ENCODE measurements around the gene LAMA3. TPM values are rescaled to one million over a fixed set of nuclear protein-coding genes. Genes with fewer than 3 reads are reported as not detected.

LAMA3 gene
- total RNA-seq, 1 donor from 2014 or later = not detected

DNA sequence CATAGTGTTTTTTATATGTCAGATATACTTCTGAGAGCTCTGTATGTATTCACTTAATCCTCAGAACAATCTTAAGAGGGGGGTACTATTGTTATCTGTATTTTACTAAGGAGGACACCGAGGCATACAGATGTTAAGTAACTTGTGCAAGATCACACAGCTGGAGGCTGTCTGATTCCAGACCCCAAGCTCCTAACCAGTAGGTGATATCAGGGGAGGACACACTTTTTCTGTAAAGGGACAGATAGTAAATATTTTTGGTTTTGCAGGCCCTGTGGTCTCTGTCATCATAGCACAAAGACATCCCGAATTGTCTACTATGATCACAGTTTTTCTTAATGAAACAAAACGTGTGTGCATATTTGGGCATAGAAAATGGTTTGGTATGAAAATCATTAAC is 143.7 kb downstream of the LAMA3 start:
- no peak overlapping the region for H3K4me3 Mint-ChIP-seq
- intact Hi-C loops (cut with micrococcal nuclease) = no loop called here
- no peak overlapping the region for H3K27ac Mint-ChIP-seq
- peaks cover 2% of the 10 kb centered on the region for H3K36me3 Mint-ChIP-seq (ENCODE audit: low read depth)
- H3K27me3 Mint-ChIP-seq (ENCODE audit: insufficient read depth) = no peaks in the 10 kb centered on the region
- H3K9me3 Mint-ChIP-seq = no peaks in the 10 kb centered on the region
- peaks cover 15% of the 10 kb centered on the region for H3K4me1 Mint-ChIP-seq (ENCODE audit: low read depth)
- no peak for DNase-seq (ENCODE audit: low spot score)

- Mint-ChIP-seq H3K9me3 (no peaks in the 10 kb centered on the region), H3K36me3 (ENCODE audit: low read depth) (no peaks in the 10 kb centered on the region), H3K27ac (no peak overlapping the region), H3K27me3 (ENCODE audit: insufficient read depth) (no peaks in the 10 kb centered on the region), H3K4me1 (ENCODE audit: low read depth) (peaks cover 9% of the 10 kb centered on the region), H3K4me3 (no peak overlapping the region)
- intact Hi-C loops (cut with micrococcal nuclease) = no loop called here
- DNase-seq (ENCODE audit: low spot score) = no peak
These were observed 144.5 kb downstream of the LAMA3 start for GRCh38 chr18:23833714-23834113.

GRCh38 chr18:23835091-23835490 is 145.8 kb downstream of the LAMA3 start:
- Mint-ChIP-seq H3K27ac (no peak overlapping the region), H3K27me3 (ENCODE audit: insufficient read depth) (no peaks in the 10 kb centered on the region), H3K9me3 (no peaks in the 10 kb centered on the region), H3K36me3 (ENCODE audit: low read depth) (no peaks in the 10 kb centered on the region), H3K4me3 (no peak overlapping the region), H3K4me1 (ENCODE audit: low read depth) (peaks cover 7% of the 10 kb centered on the region)
- no peak for DNase-seq (ENCODE audit: low spot score)
- intact Hi-C loops (cut with micrococcal nuclease) = loop anchor here (5.0 kb wide), 1 partner anchor 52 kb away; no protein-coding TSS in a partner anchor

- Mint-ChIP-seq H3K9me3 (no peaks in the 10 kb centered on the region), H3K4me1 (ENCODE audit: low read depth) (peaks cover 7% of the 10 kb centered on the region), H3K27ac (no peak overlapping the region), H3K36me3 (ENCODE audit: low read depth) (no peaks in the 10 kb centered on the region), H3K27me3 (ENCODE audit: insufficient read depth) (no peaks in the 10 kb centered on the region), H3K4me3 (no peak overlapping the region)
- intact Hi-C loops (cut with micrococcal nuclease) = loop anchor here (5.0 kb wide), 1 partner anchor 52 kb away; no protein-coding TSS in a partner anchor
- DNase-seq (ENCODE audit: low spot score) = no peak
These were observed 146.3 kb downstream of the LAMA3 start for GRCh38 chr18:23835506-23835905.

GRCh38 chr18:23837591-23837990 is 148.3 kb downstream of the LAMA3 start:
- H3K4me3 Mint-ChIP-seq = no peak overlapping the region
- H3K27ac Mint-ChIP-seq = no peak overlapping the region
- peaks cover 2% of the 10 kb centered on the region for H3K27me3 Mint-ChIP-seq (ENCODE audit: insufficient read depth)
- no peaks in the 10 kb centered on the region for H3K36me3 Mint-ChIP-seq (ENCODE audit: low read depth)
- no peaks in the 10 kb centered on the region for H3K9me3 Mint-ChIP-seq
- DNase-seq (ENCODE audit: low spot score) = no peak
- peaks cover 7% of the 10 kb centered on the region for H3K4me1 Mint-ChIP-seq (ENCODE audit: low read depth)
- intact Hi-C loops (cut with micrococcal nuclease) = loop anchor here (5.0 kb wide), 1 partner anchor 50 kb away; no protein-coding TSS in a partner anchor

GRCh38 chr18:23838233-23838632 is 149.0 kb downstream of the LAMA3 start:
- no peak overlapping the region for H3K27ac Mint-ChIP-seq
- H3K27me3 Mint-ChIP-seq (ENCODE audit: insufficient read depth) = peaks cover 2% of the 10 kb centered on the region
- H3K4me3 Mint-ChIP-seq = no peak overlapping the region
- H3K9me3 Mint-ChIP-seq = no peaks in the 10 kb centered on the region
- DNase-seq (ENCODE audit: low spot score) = no peak
- H3K4me1 Mint-ChIP-seq (ENCODE audit: low read depth) = peaks cover 7% of the 10 kb centered on the region
- no peaks in the 10 kb centered on the region for H3K36me3 Mint-ChIP-seq (ENCODE audit: low read depth)
- intact Hi-C loops (cut with micrococcal nuclease) = loop anchor here (1.0 to 5.0 kb wide), 2 partner anchors 9 to 49 kb away; no protein-coding TSS in a partner anchor

DNA sequence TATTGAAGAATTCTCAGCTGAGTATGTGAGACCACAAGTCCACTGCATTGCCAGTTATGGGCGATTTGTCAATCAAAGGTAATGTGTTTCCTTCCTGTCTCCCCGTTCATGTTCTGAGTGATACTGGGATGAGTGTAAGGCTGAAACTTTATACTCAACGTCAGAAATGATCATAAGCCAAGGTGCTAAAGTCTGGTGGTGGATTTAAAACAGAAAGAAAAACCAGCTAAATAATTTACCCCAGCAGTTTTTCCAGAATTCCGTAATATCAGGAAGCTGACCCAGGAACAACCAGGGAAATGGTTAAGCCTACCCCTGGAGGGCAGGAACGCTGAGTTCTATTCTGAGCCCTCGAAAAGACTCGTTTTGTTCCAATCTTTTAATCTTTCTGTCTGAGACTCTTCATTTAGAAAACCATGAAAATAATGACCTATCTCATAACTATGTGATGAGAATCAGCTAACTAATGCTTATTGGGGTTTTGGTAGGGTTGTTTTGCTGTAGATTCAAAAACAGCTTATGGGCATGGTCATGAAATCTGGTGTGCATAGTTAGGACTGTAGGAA is 149.6 kb downstream of the LAMA3 start:
- no peak overlapping the region for H3K4me3 Mint-ChIP-seq
- no peaks in the 10 kb centered on the region for H3K36me3 Mint-ChIP-seq (ENCODE audit: low read depth)
- DNase-seq (ENCODE audit: low spot score) = no peak
- H3K27ac Mint-ChIP-seq = no peak overlapping the region
- H3K4me1 Mint-ChIP-seq (ENCODE audit: low read depth) = peaks cover 7% of the 10 kb centered on the region
- intact Hi-C loops (cut with micrococcal nuclease) = loop anchor here (1.0 to 5.0 kb wide), 2 partner anchors 10 to 48 kb away; no protein-coding TSS in a partner anchor
- H3K27me3 Mint-ChIP-seq (ENCODE audit: insufficient read depth) = peaks cover 2% of the 10 kb centered on the region
- H3K9me3 Mint-ChIP-seq = no peaks in the 10 kb centered on the region

DNA sequence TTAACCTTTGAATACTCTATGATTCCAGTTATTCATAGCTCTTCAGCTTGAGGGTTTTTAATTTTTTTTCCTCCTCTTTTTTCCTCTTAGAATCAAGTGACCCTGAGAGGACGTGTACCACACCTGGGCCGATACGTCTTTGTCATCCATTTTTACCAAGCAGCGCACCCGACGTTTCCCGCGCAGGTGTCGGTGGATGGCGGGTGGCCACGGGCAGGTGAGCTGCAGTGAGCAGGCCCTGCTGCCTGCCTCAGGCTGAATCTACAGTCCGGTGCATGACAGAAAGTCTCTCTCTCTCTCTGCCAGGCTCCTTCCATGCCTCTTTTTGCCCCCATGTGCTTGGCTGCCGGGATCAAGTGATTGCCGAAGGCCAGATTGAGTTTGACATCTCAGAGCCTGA is 153.1 kb downstream of the LAMA3 start:
- no peak for DNase-seq (ENCODE audit: low spot score)
- Mint-ChIP-seq H3K4me3 (no peak overlapping the region), H3K27ac (no peak overlapping the region), H3K4me1 (ENCODE audit: low read depth) (peaks cover 7% of the 10 kb centered on the region), H3K36me3 (ENCODE audit: low read depth) (no peaks in the 10 kb centered on the region), H3K9me3 (no peaks in the 10 kb centered on the region), H3K27me3 (ENCODE audit: insufficient read depth) (peaks cover 2% of the 10 kb centered on the region)
- intact Hi-C loops (cut with micrococcal nuclease) = no loop called here

DNA sequence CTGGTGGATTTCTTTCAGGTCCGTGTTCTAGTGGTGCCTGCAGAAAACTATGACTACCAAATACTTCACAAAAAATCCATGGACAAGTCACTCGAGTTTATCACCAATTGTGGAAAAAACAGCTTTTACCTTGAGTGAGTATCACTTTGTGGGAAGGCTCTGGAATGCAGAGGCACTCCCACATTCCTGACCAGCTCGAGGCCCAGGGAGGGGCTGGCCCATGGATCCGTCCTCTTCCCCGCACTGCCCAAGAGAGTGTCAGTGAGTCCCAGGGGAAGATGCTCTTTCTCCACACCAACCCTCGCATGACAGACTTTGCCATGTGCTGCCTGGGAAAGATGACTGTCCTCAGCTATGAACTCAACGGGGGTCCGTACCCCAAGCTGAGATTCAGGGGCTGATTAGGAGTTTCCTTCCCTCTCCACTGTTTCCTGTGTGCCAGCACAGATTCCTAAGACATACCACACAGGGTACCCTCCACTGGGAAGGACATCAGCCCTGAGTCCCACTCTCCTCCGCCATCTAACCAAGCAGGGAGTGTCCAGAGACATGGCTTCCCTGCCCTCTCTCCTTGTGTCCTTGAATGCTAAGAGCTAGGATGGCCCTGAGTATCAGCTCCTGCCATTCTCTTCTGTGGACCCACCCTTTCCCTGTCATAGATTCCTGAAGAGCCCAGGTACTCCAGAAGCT is 155.9 kb downstream of the LAMA3 start:
- no peak overlapping the region for H3K4me3 Mint-ChIP-seq
- intact Hi-C loops (cut with micrococcal nuclease) = no loop called here

GRCh38 chr18:23845988-23846630 is 156.9 kb downstream of the LAMA3 start:
- H3K27ac Mint-ChIP-seq = no peak overlapping the region
- no peaks in the 10 kb centered on the region for H3K4me1 Mint-ChIP-seq (ENCODE audit: low read depth)
- H3K9me3 Mint-ChIP-seq = no peaks in the 10 kb centered on the region
- intact Hi-C loops (cut with micrococcal nuclease) = no loop called here
- H3K27me3 Mint-ChIP-seq (ENCODE audit: insufficient read depth) = peaks cover 2% of the 10 kb centered on the region
- no peak overlapping the region for H3K4me3 Mint-ChIP-seq
- no peak for DNase-seq (ENCODE audit: low spot score)
- H3K36me3 Mint-ChIP-seq (ENCODE audit: low read depth) = no peaks in the 10 kb centered on the region

More for the DNA sequence above, 155.9 kb downstream of the LAMA3 start:
- Mint-ChIP-seq H3K4me1 (ENCODE audit: low read depth) (no peaks in the 10 kb centered on the region), H3K36me3 (ENCODE audit: low read depth) (no peaks in the 10 kb centered on the region), H3K9me3 (no peaks in the 10 kb centered on the region), H3K27ac (no peak overlapping the region), H3K27me3 (ENCODE audit: insufficient read depth) (peaks cover 2% of the 10 kb centered on the region)
- no peak for DNase-seq (ENCODE audit: low spot score)

- intact Hi-C loops (cut with micrococcal nuclease) = no loop called here
- Mint-ChIP-seq H3K4me3 (no peak overlapping the region), H3K27me3 (ENCODE audit: insufficient read depth) (peaks cover 3% of the 10 kb centered on the region), H3K27ac (no peak overlapping the region), H3K9me3 (no peaks in the 10 kb centered on the region), H3K36me3 (ENCODE audit: low read depth) (no peaks in the 10 kb centered on the region), H3K4me1 (ENCODE audit: low read depth) (peaks cover 2% of the 10 kb centered on the region)
- no peak for DNase-seq (ENCODE audit: low spot score)
These were observed 158.2 kb downstream of the LAMA3 start for GRCh38 chr18:23847321-23847986.

DNA sequence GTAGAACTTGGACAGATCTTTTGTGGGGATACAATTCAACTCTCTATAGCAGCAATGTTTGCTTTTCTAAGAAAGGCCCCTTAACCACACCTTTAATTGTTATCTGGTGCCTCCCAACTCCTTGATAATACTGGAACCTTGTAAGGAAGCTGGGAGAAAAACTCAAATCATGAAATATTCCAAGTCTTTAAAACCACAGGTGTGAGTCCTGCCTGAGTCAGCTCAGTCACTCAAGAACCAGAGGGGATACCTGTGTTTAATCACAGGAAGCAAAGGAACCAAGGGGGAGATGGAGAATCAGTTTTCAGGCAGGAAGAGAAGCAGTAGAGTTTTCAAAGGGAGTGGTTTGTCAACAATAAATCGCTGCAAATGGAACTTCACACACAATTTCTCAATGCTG is 159.9 kb downstream of the LAMA3 start:
- Mint-ChIP-seq H3K36me3 (ENCODE audit: low read depth) (no peaks in the 10 kb centered on the region), H3K4me3 (no peak overlapping the region), H3K27ac (no peak overlapping the region), H3K4me1 (ENCODE audit: low read depth) (peaks cover 7% of the 10 kb centered on the region), H3K27me3 (ENCODE audit: insufficient read depth) (peaks cover 3% of the 10 kb centered on the region), H3K9me3 (no peaks in the 10 kb centered on the region)
- intact Hi-C loops (cut with micrococcal nuclease) = no loop called here
- DNase-seq (ENCODE audit: low spot score) = no peak

GRCh38 chr18:23850215-23850614 is 161.0 kb downstream of the LAMA3 start:
- Mint-ChIP-seq H3K27ac (no peak overlapping the region), H3K36me3 (ENCODE audit: low read depth) (no peaks in the 10 kb centered on the region), H3K4me3 (no peak overlapping the region), H3K4me1 (ENCODE audit: low read depth) (peaks cover 7% of the 10 kb centered on the region), H3K9me3 (no peaks in the 10 kb centered on the region), H3K27me3 (ENCODE audit: insufficient read depth) (peaks cover 3% of the 10 kb centered on the region)
- DNase-seq (ENCODE audit: low spot score) = no peak
- intact Hi-C loops (cut with micrococcal nuclease) = no loop called here
